Measurements from ENCODE around the gene SEPTIN8. TPM values are rescaled to one million over a fixed set of nuclear protein-coding genes. Genes with fewer than 3 reads are reported as not detected.

SEPTIN8 gene
- total RNA-seq, 1 experiment from 2014 or later = 48.5 TPM

- intact Hi-C loops (cut with micrococcal nuclease; ENCODE audit: unreplicated experiment) = no loop called here
- Mint-ChIP-seq H3K27ac (ENCODE audit: unreplicated experiment) (no peak overlapping the region), H3K4me3 (ENCODE audit: low read depth, unreplicated experiment) (no peak overlapping the region), H3K9me3 (ENCODE audit: low read depth, unreplicated experiment) (no peaks in the 10 kb centered on the region), H3K27me3 (ENCODE audit: unreplicated experiment) (no peaks in the 10 kb centered on the region), H3K36me3 (ENCODE audit: insufficient read depth, unreplicated experiment) (peaks cover 7% of the 10 kb centered on the region), H3K4me1 (ENCODE audit: low read depth, unreplicated experiment) (no peaks in the 10 kb centered on the region)
- DNase-seq = no peak
- no TSS peak for BruUV-seq (replicated peaks)
- TF ChIP-seq CTCF (IDR thresholded peaks at IDR 0.05; ENCODE audit: unreplicated experiment) = no peak
- CTCF ChIA-PET = interaction anchor here (1.2 kb wide), 1 partner anchor 9 kb away, joined by 3 read pairs; no protein-coding TSS in a partner anchor
Observed at GRCh38 chr5:132756542-132756941, 20.5 kb downstream of the SEPTIN8 start.

GRCh38 chr5:132754947-132755346, 22.1 kb downstream of the SEPTIN8 start:
- H3K4me3 Mint-ChIP-seq (ENCODE audit: low read depth, unreplicated experiment) = no peak overlapping the region
- H3K4me1 Mint-ChIP-seq (ENCODE audit: low read depth, unreplicated experiment) = no peaks in the 10 kb centered on the region
- no peaks in the 10 kb centered on the region for H3K27me3 Mint-ChIP-seq (ENCODE audit: unreplicated experiment)
- no TSS peak for BruUV-seq (replicated peaks)
- peak; percentile 31 for DNase-seq
- no peaks in the 10 kb centered on the region for H3K9me3 Mint-ChIP-seq (ENCODE audit: low read depth, unreplicated experiment)
- H3K36me3 Mint-ChIP-seq (ENCODE audit: insufficient read depth, unreplicated experiment) = peaks cover 5% of the 10 kb centered on the region
- CTCF ChIA-PET = interaction anchor here (1.0 to 3.0 kb wide), 4 partner anchors 16 to 128 kb away, joined by 3 to 52 read pairs (median 6); no protein-coding TSS in a partner anchor
- TF ChIP-seq CTCF (IDR thresholded peaks at IDR 0.05; ENCODE audit: unreplicated experiment) = no peak
- H3K27ac Mint-ChIP-seq (ENCODE audit: unreplicated experiment) = no peak overlapping the region
- intact Hi-C loops (cut with micrococcal nuclease; ENCODE audit: unreplicated experiment) = loop anchor here (1.0 kb wide), 1 partner anchor 65 kb away; no protein-coding TSS in a partner anchor

- CTCF ChIA-PET = interaction anchor here (0.8 to 3.0 kb wide), 3 partner anchors 16 to 65 kb away, joined by 3 to 52 read pairs (median 3); partner anchors contain the start of gene KIF3A
- Mint-ChIP-seq H3K9me3 (ENCODE audit: low read depth, unreplicated experiment) (no peaks in the 10 kb centered on the region), H3K4me1 (ENCODE audit: low read depth, unreplicated experiment) (no peaks in the 10 kb centered on the region), H3K36me3 (ENCODE audit: insufficient read depth, unreplicated experiment) (peaks cover 5% of the 10 kb centered on the region), H3K4me3 (ENCODE audit: low read depth, unreplicated experiment) (no peak overlapping the region), H3K27me3 (ENCODE audit: unreplicated experiment) (no peaks in the 10 kb centered on the region), H3K27ac (ENCODE audit: unreplicated experiment) (no peak overlapping the region)
- intact Hi-C loops (cut with micrococcal nuclease; ENCODE audit: unreplicated experiment) = no loop called here
- no TSS peak for BruUV-seq (replicated peaks)
- TF ChIP-seq CTCF (IDR thresholded peaks at IDR 0.05; ENCODE audit: unreplicated experiment) = no peak
- DNase-seq = no peak
Observed at GRCh38 chr5:132754111-132754510, 22.9 kb downstream of the SEPTIN8 start.

GRCh38 chr5:132753135-132753987, 23.7 kb downstream of the SEPTIN8 start:
- H3K36me3 Mint-ChIP-seq (ENCODE audit: insufficient read depth, unreplicated experiment) = peaks cover 5% of the 10 kb centered on the region
- H3K27ac Mint-ChIP-seq (ENCODE audit: unreplicated experiment) = no peak overlapping the region
- no peaks in the 10 kb centered on the region for H3K9me3 Mint-ChIP-seq (ENCODE audit: low read depth, unreplicated experiment)
- intact Hi-C loops (cut with micrococcal nuclease; ENCODE audit: unreplicated experiment) = no loop called here
- peak; percentile 30 for DNase-seq
- CTCF ChIA-PET = interaction anchor here (0.6 to 3.0 kb wide), 5 partner anchors 16 to 487 kb away, joined by 3 to 52 read pairs (median 3); partner anchors contain the start of gene KIF3A
- BruUV-seq (replicated peaks) = no TSS peak
- H3K27me3 Mint-ChIP-seq (ENCODE audit: unreplicated experiment) = no peaks in the 10 kb centered on the region
- TF ChIP-seq CTCF (IDR thresholded peaks at IDR 0.05; ENCODE audit: unreplicated experiment) = no peak
- no peaks in the 10 kb centered on the region for H3K4me1 Mint-ChIP-seq (ENCODE audit: low read depth, unreplicated experiment)
- H3K4me3 Mint-ChIP-seq (ENCODE audit: low read depth, unreplicated experiment) = no peak overlapping the region

Data from Calu3 (cell line).